HG03439 (cell line): Measurements from ENCODE around the gene OGFOD3.

Experiments used
- ATAC-seq: cut with Tn5 transposase; IDR thresholded peaks from one replicate; pipeline ENCODE4 v1.9.1; 2021; ENCODE audit warnings: mild to moderate bottlenecking, moderate library complexity; ENCODE audit not compliant: unreplicated experiment

Gene OGFOD3

DNA sequence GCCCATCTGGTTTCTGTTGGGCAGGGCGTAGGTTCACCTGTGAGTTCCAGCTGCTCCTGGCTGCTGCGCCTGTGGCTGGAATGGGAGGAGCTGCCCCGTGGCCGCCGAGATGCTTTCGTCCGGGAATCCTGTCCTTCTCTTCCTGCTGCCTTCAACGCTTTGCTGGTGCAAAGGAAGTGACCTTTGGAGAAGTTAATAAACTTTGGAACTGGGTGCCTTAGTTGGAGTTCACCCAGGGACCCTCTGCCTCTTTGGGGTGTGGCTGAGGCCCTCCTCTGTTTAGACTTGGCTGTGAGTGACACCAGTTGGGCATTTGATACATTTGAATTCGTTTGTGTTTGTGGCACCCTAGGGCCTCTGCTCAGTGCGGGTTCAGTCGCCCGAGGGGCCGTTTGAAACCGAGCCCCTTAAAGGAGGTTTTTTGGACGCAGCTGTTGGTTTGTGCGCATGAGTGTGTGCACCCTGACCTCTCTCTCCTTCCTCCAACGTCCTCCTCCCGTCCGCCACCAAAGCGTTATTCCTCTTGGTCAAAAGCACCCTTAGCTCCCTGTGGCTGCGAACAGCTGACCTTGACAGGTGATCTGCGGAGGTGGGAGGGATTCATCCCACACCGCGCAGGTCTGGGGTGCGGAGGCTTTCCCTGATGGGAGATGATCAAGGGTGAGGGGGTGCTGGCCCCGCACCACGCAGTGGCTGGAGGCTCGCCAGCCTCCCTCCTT is 75.9 kb downstream of the OGFOD3 start:
- ATAC-seq, result no peak

DNA sequence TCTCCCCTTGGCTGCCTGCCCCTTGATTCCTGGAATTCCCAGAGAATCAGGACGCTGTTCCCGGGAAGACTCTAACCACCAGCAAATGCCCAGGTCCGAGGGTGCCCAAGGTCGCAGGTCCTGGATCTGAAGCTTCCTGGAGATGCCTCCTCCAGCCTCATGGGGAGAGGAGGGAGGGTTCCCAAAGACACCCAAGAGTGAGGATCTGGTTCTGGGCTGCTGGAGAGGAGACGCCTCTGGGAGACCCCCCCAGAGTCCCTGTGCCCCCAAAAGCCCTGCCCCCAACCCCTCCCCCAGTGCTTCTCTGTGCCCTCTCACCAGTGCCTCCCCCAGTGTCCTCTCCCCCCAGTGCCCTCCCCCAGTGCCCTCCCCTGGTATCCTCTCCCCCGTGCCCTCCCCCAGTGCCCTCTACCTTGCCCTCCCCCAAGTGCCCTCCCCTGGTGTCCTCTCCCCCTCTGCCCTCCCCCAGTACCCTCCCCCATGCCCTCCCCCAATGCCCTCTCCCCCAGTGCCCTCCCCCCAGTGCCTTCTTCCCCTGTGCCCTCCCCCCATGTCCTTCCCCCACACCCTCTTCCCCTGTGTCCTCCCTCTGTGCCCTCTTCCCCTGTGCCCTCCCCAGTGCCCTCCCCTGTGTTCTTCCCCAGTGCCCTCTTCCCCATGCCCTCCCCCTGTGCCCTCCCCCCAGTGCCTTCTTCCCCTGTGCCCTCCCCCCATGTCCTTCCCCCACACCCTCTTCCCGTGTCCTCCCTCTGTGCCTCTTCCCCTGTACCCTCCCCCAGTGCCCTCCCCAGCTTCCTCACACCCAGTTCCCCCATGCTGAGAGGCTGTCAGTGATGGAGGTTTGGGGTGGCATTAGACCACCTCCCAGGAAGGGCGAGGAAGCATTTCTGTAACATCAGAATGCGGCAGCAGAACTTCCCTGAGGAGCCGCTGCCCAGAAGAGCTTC is 78.5 kb downstream of the OGFOD3 start:
- ATAC-seq, result no peak
